ENCODE results near the gene HIPK4.
"Not testable (repeated sequence)": the region's sequence is repeated elsewhere in the genome, so short reads cannot be mapped to it uniquely, and the experiment has no call there.

DNA sequence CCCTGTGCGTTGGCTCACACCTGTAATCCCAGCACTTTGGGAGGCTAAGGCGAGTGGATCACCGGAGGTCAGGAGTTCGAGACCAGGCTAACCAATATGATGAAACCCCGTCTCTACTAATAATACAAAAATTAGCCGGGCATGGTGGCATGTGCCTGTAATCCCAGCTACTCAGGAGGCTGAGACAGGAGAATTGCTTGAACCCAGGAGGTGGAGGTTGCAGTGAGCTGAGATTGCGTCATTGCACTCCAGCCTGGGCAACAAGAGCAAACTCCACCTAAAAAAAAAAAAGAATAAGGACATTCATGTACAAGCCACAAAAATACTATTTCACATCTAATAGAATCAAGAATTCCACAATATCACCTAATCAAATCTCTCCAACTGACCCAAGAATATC lies 38.2 kb upstream of the HIPK4 start:
- not testable (repeated sequence) for TF ChIP-seq POLR2A, CTCF (IDR thresholded peaks at IDR 0.05)
